Cardiac fibroblast (primary cell): Measurements from ENCODE around the gene NEUROD4.

ENCODE experiments used
- DNase-seq, 2 donors: peaks; one replicate each; pipeline versions ENCODE4 v3.0.0 to v3.0.0-alpha.2; 2010; ENCODE audit warnings: low read depth in 2 of 2
- H3K4me3 ChIP-seq, 2 donors: replicated peaks in 1 of 2; 1 replicate in 1 of 2; 2 replicates in 1 of 2; pipeline ENCODE4 v1.5.1; 2011; ENCODE audit warnings: low read depth in 2 of 2, low read length in 2 of 2, mild to moderate bottlenecking in 2 of 2, moderate library complexity in 1 of 2
- TF ChIP-seq, protein P1 (sequence below): IDR thresholded peaks from one replicate; pipeline ENCODE4 v1.5.1; 2011; ENCODE audit warnings: low read depth, mild to moderate bottlenecking, low read length, inconsistent platforms

Gene NEUROD4

DNA sequence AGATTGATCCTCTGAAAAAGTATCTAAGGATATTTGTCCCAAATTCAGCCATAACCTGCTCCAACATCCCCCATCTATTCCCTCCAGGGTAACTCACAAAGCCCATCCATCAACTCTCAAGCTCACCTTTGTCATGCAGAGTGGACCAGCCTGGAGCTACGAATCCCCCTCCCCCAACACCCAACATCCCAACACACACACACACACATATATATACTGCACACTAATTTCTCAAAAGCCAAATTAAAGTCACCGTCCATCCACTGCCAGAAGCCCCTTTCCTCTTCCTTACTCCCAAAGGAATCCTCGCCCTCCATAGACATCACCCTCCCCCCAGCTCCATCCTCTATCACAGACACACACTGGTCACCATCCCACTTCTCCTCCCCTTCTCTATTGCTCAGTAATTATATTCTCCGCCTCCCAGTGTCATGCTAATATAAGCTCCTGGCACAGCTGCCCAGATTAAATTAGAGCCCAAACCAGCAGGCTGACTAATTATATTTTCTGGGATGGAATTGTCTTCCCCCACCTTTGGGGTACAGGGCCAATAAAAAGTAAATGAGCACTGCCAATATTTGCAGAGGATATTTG is 21.7 kb upstream of the NEUROD4 start:
- DNase-seq: no peak
- TF ChIP-seq, protein P1, sequence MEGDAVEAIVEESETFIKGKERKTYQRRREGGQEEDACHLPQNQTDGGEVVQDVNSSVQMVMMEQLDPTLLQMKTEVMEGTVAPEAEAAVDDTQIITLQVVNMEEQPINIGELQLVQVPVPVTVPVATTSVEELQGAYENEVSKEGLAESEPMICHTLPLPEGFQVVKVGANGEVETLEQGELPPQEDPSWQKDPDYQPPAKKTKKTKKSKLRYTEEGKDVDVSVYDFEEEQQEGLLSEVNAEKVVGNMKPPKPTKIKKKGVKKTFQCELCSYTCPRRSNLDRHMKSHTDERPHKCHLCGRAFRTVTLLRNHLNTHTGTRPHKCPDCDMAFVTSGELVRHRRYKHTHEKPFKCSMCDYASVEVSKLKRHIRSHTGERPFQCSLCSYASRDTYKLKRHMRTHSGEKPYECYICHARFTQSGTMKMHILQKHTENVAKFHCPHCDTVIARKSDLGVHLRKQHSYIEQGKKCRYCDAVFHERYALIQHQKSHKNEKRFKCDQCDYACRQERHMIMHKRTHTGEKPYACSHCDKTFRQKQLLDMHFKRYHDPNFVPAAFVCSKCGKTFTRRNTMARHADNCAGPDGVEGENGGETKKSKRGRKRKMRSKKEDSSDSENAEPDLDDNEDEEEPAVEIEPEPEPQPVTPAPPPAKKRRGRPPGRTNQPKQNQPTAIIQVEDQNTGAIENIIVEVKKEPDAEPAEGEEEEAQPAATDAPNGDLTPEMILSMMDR: no peak
- no peak overlapping the region for H3K4me3 ChIP-seq

DNA sequence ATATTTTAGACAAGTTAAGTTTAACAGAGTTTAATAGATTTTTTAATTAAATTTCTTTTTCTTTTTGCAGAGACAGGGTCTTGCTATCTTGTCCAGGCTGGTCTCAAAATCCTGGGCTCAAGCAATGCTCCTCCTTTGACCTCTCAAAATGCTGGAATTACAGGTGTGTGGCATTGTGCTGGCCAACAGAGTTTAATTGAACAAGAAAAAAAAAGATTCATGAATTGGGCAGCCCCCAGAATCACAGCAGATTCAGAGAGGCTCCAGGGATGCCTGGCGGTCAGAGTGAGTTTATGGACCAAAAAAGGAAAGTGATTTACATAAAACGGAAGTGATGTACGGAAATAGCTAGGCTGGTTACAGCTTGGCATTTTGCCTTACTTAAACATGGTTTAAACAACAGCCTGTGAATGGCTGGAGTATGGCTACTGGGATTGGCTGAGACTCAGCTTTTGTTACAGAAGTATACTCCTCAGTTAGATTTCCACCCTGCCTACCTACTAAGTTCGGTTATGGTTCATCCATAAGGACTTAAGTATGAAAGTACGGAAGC is 20.7 kb upstream of the NEUROD4 start:
- no peak for DNase-seq
- H3K4me3 ChIP-seq: no peak overlapping the region
- TF ChIP-seq, protein P1: no peak

DNA sequence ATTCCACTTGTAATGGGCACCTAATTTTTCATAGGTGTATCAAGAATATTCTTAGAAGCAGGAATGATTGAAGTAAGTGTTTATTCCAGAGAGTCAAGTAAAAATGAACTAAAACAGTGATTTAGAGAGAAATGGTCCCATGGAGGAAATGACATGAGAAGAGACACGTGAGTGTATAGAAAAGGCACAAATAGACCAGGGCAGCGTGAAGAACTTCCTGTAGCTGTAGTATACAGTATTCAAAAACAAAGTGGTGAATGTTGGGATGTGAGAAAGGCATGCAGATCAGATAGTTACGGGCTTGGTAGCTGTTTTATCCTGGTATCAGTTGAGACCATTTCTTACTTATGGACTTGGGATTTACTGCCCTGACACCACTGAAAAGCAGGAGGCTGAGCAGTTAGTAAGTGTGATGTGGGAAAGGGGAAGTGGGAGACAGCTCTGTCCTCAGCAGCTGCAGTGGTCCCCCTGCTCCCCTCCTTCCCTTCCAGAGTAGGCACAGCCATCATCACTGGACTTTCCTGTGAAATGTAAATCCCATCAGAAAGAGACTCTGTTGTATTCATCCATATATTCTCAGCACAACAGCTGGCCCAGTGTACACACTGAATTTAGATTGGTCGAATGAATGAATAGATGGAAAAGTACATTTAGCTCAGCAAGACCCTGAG is 18.4 kb upstream of the NEUROD4 start:
- DNase-seq: no peak

DNA sequence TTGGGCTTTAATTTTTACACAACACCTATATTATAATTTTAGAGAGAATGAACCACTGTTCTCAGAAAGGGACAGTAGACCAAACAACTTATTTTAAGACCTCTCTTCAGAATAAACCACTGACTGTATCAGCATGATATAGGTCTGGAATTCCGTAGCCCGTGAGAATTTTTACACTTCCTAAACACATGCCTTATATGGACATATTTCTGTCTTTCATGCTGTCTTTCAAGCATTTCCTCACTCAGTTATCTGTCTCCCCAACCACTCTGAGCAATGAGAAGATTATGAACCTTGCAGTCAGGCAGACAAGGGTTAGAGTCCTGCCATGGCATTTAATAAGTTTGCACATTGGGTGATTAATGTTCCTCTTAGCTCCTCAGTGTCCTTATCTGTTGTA is 17.4 kb upstream of the NEUROD4 start:
- no peak for DNase-seq
- H3K4me3 ChIP-seq: no peak overlapping the region
- TF ChIP-seq, protein P1: no peak

More for the DNA sequence above, 18.4 kb upstream of the NEUROD4 start:
- TF ChIP-seq, protein P1: no peak
- no peak overlapping the region for H3K4me3 ChIP-seq

DNA sequence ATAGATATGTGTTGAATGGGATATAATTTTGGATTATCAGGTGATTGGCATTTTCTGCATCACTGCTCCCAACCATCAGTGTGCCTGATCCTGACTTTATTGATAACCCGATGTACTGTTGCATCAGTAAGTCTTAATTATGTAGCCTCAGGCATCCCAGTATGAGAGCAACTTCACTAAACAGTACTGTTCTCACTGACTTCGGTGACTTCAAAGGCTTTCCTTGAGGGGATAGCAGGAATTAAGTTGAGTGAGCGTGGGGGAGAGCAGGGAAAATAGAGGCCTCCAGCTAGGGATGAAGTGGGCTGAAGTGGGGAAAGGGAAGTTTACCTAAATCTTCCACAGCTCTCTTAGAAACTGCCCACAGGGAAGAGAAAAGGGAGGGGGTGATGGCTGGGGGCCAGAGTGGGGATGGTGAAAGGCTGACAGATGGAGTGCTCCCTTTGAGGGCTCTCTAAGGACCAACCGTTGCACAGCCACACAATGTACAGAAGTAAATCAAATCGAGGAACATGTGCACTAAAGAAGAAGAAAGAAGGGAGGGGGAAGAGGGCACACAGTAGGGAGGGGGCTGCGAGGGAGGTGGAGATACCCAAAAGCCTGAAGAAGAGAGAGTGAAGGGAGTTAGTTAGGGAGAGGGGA is 10.7 kb upstream of the NEUROD4 start:
- no peak overlapping the region for H3K4me3 ChIP-seq
- DNase-seq: no peak
- TF ChIP-seq, protein P1: no peak

DNA sequence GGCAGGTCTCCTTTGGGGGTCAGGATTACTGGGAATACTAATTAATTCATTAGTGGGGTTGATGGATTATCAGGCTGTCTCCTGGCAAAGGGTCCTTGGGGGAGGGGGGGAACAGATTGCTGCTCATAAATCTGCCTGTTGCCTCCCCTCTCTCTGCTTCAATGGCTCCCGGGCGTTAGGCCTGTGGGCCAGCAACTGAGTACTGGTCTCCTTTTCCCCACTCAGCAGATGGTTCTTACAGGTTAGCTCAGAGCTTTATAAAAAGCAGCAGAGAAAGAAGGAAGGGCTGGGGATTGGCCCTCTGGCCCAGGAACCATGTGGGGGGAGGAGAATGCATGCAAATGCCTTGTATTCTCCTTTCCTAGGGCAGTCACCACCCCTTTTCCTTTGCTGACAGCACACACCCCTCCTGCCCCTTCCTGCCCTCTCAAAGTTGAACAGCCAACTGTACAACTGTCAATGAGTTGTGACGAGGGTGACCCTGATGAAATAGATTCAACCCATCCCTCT is 2.3 kb upstream of the NEUROD4 start:
- TF ChIP-seq, protein P1: no peak
- H3K4me3 ChIP-seq: no peak overlapping the region
- DNase-seq: no peak
